Measurements from ENCODE around the gene FSTL5.

DNA sequence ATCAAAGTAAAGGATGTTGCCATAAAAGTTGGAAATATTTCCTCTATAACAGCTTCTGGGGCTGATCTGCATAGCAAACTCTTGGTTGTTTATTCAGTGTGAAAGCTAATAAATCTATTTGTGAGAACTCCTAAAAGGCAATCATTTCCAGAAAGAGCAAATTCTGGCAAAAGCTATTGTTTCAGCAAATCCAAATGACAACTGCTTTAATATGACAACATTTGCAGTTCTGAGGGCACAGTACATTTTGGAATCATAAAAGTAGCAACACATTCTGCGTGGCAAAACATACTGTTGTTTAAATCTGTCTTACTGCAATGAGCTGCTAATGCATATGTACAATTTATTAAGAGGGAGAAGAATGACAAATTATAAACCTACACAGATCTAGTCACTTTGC lies 818.1 kb downstream of the FSTL5 start:
- no peak for TF ChIP-seq POLR2A (IDR thresholded peaks at IDR 0.05)
- TF ChIP-seq, protein P1, sequence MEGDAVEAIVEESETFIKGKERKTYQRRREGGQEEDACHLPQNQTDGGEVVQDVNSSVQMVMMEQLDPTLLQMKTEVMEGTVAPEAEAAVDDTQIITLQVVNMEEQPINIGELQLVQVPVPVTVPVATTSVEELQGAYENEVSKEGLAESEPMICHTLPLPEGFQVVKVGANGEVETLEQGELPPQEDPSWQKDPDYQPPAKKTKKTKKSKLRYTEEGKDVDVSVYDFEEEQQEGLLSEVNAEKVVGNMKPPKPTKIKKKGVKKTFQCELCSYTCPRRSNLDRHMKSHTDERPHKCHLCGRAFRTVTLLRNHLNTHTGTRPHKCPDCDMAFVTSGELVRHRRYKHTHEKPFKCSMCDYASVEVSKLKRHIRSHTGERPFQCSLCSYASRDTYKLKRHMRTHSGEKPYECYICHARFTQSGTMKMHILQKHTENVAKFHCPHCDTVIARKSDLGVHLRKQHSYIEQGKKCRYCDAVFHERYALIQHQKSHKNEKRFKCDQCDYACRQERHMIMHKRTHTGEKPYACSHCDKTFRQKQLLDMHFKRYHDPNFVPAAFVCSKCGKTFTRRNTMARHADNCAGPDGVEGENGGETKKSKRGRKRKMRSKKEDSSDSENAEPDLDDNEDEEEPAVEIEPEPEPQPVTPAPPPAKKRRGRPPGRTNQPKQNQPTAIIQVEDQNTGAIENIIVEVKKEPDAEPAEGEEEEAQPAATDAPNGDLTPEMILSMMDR (IDR thresholded peaks at IDR 0.05 in 4 of 5, conservative IDR thresholded peaks at IDR 0.05 in 1 of 5), result no peak
